ENCODE results near the gene GAS2L1. TPM values are rescaled to one million over a fixed set of nuclear protein-coding genes. Genes with fewer than 3 reads are reported as not detected.

Gene GAS2L1
- total and polyA plus RNA-seq, 2 experiments from 2014 or later: 5.2 to 9.5 TPM

GRCh38 chr22:29334696-29335344 is 28.4 kb downstream of the GAS2L1 start:
- no peak for TF ChIP-seq ZNF331 (CRISPR knock-in tag; IDR thresholded peaks at IDR 0.05; ENCODE audit: low read depth)
- no peak for TF ChIP-seq STAT1 (IDR thresholded peaks at IDR 0.05; ENCODE audit: unreplicated experiment)
- TF ChIP-seq, protein P1, sequence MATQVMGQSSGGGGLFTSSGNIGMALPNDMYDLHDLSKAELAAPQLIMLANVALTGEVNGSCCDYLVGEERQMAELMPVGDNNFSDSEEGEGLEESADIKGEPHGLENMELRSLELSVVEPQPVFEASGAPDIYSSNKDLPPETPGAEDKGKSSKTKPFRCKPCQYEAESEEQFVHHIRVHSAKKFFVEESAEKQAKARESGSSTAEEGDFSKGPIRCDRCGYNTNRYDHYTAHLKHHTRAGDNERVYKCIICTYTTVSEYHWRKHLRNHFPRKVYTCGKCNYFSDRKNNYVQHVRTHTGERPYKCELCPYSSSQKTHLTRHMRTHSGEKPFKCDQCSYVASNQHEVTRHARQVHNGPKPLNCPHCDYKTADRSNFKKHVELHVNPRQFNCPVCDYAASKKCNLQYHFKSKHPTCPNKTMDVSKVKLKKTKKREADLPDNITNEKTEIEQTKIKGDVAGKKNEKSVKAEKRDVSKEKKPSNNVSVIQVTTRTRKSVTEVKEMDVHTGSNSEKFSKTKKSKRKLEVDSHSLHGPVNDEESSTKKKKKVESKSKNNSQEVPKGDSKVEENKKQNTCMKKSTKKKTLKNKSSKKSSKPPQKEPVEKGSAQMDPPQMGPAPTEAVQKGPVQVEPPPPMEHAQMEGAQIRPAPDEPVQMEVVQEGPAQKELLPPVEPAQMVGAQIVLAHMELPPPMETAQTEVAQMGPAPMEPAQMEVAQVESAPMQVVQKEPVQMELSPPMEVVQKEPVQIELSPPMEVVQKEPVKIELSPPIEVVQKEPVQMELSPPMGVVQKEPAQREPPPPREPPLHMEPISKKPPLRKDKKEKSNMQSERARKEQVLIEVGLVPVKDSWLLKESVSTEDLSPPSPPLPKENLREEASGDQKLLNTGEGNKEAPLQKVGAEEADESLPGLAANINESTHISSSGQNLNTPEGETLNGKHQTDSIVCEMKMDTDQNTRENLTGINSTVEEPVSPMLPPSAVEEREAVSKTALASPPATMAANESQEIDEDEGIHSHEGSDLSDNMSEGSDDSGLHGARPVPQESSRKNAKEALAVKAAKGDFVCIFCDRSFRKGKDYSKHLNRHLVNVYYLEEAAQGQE (IDR thresholded peaks at IDR 0.05; ENCODE audit: unreplicated experiment): no peak
- TF ChIP-seq EZH2 (IDR thresholded peaks at IDR 0.05; ENCODE audit: low read depth, unreplicated experiment): no peak
- TF ChIP-seq, protein P2, sequence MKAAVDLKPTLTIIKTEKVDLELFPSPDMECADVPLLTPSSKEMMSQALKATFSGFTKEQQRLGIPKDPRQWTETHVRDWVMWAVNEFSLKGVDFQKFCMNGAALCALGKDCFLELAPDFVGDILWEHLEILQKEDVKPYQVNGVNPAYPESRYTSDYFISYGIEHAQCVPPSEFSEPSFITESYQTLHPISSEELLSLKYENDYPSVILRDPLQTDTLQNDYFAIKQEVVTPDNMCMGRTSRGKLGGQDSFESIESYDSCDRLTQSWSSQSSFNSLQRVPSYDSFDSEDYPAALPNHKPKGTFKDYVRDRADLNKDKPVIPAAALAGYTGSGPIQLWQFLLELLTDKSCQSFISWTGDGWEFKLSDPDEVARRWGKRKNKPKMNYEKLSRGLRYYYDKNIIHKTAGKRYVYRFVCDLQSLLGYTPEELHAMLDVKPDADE (IDR thresholded peaks at IDR 0.05): no peak
- TF ChIP-seq JUNB (IDR thresholded peaks at IDR 0.05; ENCODE audit: unreplicated experiment): no peak
- TF ChIP-seq NANOG (IDR thresholded peaks at IDR 0.05; ENCODE audit: borderline replicate concordance): no peak
- TF ChIP-seq CTCF (conservative IDR thresholded peaks at IDR 0.05; ENCODE audit: low read depth in 2 of 2): no peak
- TF ChIP-seq POLR2AphosphoS5 (IDR thresholded peaks at IDR 0.05; ENCODE audit: low read depth): no peak
- TF ChIP-seq, protein P3, sequence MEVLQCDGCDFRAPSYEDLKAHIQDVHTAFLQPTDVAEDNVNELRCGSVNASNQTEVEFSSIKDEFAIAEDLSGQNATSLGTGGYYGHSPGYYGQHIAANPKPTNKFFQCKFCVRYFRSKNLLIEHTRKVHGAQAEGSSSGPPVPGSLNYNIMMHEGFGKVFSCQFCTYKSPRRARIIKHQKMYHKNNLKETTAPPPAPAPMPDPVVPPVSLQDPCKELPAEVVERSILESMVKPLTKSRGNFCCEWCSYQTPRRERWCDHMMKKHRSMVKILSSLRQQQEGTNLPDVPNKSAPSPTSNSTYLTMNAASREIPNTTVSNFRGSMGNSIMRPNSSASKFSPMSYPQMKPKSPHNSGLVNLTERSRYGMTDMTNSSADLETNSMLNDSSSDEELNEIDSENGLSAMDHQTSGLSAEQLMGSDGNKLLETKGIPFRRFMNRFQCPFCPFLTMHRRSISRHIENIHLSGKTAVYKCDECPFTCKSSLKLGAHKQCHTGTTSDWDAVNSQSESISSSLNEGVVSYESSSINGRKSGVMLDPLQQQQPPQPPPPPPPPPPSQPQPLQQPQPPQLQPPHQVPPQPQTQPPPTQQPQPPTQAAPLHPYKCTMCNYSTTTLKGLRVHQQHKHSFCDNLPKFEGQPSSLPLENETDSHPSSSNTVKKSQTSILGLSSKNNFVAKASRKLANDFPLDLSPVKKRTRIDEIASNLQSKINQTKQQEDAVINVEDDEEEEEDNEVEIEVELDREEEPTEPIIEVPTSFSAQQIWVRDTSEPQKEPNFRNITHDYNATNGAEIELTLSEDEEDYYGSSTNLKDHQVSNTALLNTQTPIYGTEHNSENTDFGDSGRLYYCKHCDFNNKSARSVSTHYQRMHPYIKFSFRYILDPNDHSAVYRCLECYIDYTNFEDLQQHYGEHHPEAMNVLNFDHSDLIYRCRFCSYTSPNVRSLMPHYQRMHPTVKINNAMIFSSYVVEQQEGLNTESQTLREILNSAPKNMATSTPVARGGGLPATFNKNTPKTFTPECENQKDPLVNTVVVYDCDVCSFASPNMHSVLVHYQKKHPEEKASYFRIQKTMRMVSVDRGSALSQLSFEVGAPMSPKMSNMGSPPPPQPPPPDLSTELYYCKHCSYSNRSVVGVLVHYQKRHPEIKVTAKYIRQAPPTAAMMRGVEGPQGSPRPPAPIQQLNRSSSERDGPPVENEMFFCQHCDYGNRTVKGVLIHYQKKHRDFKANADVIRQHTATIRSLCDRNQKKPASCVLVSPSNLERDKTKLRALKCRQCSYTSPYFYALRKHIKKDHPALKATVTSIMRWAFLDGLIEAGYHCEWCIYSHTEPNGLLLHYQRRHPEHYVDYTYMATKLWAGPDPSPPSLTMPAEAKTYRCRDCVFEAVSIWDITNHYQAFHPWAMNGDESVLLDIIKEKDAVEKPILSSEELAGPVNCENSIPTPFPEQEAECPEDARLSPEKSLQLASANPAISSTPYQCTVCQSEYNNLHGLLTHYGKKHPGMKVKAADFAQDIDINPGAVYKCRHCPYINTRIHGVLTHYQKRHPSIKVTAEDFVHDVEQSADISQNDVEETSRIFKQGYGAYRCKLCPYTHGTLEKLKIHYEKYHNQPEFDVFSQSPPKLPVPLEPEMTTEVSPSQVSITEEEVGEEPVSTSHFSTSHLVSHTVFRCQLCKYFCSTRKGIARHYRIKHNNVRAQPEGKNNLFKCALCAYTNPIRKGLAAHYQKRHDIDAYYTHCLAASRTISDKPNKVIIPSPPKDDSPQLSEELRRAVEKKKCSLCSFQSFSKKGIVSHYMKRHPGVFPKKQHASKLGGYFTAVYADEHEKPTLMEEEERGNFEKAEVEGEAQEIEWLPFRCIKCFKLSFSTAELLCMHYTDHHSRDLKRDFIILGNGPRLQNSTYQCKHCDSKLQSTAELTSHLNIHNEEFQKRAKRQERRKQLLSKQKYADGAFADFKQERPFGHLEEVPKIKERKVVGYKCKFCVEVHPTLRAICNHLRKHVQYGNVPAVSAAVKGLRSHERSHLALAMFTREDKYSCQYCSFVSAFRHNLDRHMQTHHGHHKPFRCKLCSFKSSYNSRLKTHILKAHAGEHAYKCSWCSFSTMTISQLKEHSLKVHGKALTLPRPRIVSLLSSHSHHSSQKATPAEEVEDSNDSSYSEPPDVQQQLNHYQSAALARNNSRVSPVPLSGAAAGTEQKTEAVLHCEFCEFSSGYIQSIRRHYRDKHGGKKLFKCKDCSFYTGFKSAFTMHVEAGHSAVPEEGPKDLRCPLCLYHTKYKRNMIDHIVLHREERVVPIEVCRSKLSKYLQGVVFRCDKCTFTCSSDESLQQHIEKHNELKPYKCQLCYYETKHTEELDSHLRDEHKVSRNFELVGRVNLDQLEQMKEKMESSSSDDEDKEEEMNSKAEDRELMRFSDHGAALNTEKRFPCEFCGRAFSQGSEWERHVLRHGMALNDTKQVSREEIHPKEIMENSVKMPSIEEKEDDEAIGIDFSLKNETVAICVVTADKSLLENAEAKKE (CRISPR knock-in tag; IDR thresholded peaks at IDR 0.05): no peak
- TF ChIP-seq EZH2phosphoT487 (IDR thresholded peaks at IDR 0.05; ENCODE audit: unreplicated experiment): no peak
- no peak for TF ChIP-seq ZNF114 (CRISPR knock-in tag; IDR thresholded peaks at IDR 0.05)
- no peak for TF ChIP-seq CREB1 (CRISPR knock-in tag; IDR thresholded peaks at IDR 0.05; ENCODE audit: low read depth)
- Mint-ChIP-seq H3K36me3 (ENCODE audit: low read depth) (peaks cover 29% of the 10 kb centered on the region), H3K9me3 (no peaks in the 10 kb centered on the region), H3K27me3 (ENCODE audit: insufficient read depth, low read depth, poor library complexity) (peaks cover 3% of the 10 kb centered on the region), H3K4me3 (no peak overlapping the region), H3K27ac (no peak overlapping the region), H3K4me1 (peaks cover 2% of the 10 kb centered on the region; the same call in 1 of the 3 replicates)
- DNase-seq (ENCODE audit: low spot score) (no peak), ATAC-seq (no peak)
- H3K4me3 ChIP-seq: no peak overlapping the region
- H2AFZ ChIP-seq: no peak overlapping the region
- no peaks in the 10 kb centered on the region; the same call in 1 of the 2 replicates for H4K20me1 ChIP-seq (replicated peaks; ENCODE audit: insufficient read depth)
- peaks cover 8% of the 10 kb centered on the region; the same call in 1 of the 2 replicates for H3K36me3 ChIP-seq (ENCODE audit: insufficient read depth)
- no peaks in the 10 kb centered on the region for H3F3A ChIP-seq (replicated peaks; ENCODE audit: low read depth)
- H3K4me2 ChIP-seq: no peak overlapping the region
- no peaks in the 10 kb centered on the region for H3K27me3 ChIP-seq (ENCODE audit: insufficient read depth)
- H3K27ac ChIP-seq (ENCODE audit: low read depth): no peak overlapping the region
- no peaks in the 10 kb centered on the region for H3K4me1 ChIP-seq (ENCODE audit: insufficient read depth)
- H3K9me2 ChIP-seq (ENCODE audit: insufficient read depth): no peaks in the 10 kb centered on the region
- no peaks in the 10 kb centered on the region for H3K79me2 ChIP-seq (replicated peaks; ENCODE audit: insufficient read depth)

All from GM23338 (cell line).